K562 (cell line): ENCODE data around the gene BCL7B. TPM values are rescaled to one million over a fixed set of nuclear protein-coding genes. Genes with fewer than 3 reads are reported as not detected.
A peak's percentile ranks its signal among the peaks of the same experiment; 100 is the strongest.

Experiments used
- BRCA1 ChIP-seq, 2 experiments: fragments of 450-650 bp in 1 of 2; sonication (generic) in 1 of 2; formaldehyde crosslinking in 1 of 2; IDR thresholded peaks; 2 replicates each; pipeline versions ENCODE4 v1.5.0 to v1.6.1; 2017 to 2020; ENCODE audit warnings: mild to moderate bottlenecking in 1 of 2, missing genetic modification reagents in 1 of 2
- DPF2 ChIP-seq: fragments of 450-650 bp; IDR thresholded peaks from 2 replicates; pipeline ENCODE4 v1.6.1; 2016
- ELF2 ChIP-seq: fragments of 250-450 bp; sonication (Bioruptor Pico); IDR thresholded peaks from 2 replicates; pipeline ENCODE4 v1.5.0; 2021; ENCODE audit warnings: mild to moderate bottlenecking
- ETV5 ChIP-seq: sonication (generic); formaldehyde crosslinking; IDR thresholded peaks from 2 replicates; pipeline ENCODE4 v1.4.0; 2020; ENCODE audit warnings: low read depth, mild to moderate bottlenecking, missing genetic modification reagents
- GATA2 ChIP-seq: sonication (generic); formaldehyde crosslinking; IDR thresholded peaks from 2 replicates; pipeline ENCODE4 v1.4.0; 2020; ENCODE audit warnings: mild to moderate bottlenecking, missing genetic modification reagents
- HNRNPLL ChIP-seq: fragments of 200-400 bp; formaldehyde crosslinking; IDR thresholded peaks from 2 replicates; pipeline ENCODE4 v1.6.1; 2017; ENCODE audit warnings: low read length, low read depth, mild to moderate bottlenecking; ENCODE audit not compliant: poor library complexity, severe bottlenecking
- KAT2B ChIP-seq: IDR thresholded peaks from one replicate; pipeline ENCODE4 v1.6.1; 2012; ENCODE audit warnings: low read depth, mild to moderate bottlenecking, control low read depth, inconsistent platforms, low read length, moderate library complexity
- KDM4B ChIP-seq, 2 experiments: fragments of 450-650 bp in 1 of 2; sonication (generic) in 1 of 2; IDR thresholded peaks; 2 replicates each; pipeline ENCODE4 v1.6.1; 2016 to 2017; ENCODE audit warnings: borderline replicate concordance in 2 of 2, antibody characterized with exemption in 1 of 2, low read depth in 1 of 2, mild to moderate bottlenecking in 1 of 2
- KLF16 ChIP-seq: IDR thresholded peaks from 2 replicates; pipeline ENCODE4 v1.6.1; 2016; ENCODE audit warnings: antibody characterized with exemption
- MED1 ChIP-seq: sonication (generic); formaldehyde crosslinking; IDR thresholded peaks from 2 replicates; pipeline ENCODE4 v1.8.1; 2023; ENCODE audit warnings: missing genetic modification reagents, borderline replicate concordance
- MYBL2 ChIP-seq, 2 experiments: fragments of 450-650 bp in 1 of 2; sonication (generic) in 1 of 2; formaldehyde crosslinking in 1 of 2; IDR thresholded peaks; 2 replicates each; pipeline versions ENCODE4 v1.6.1 to v1.8.1; 2017 to 2022; ENCODE audit warnings: borderline replicate concordance in 1 of 2, inconsistent platforms in 1 of 2, low read depth in 1 of 2, mild to moderate bottlenecking in 1 of 2, missing genetic modification reagents in 1 of 2, moderate library complexity in 1 of 2
- NCOA1 ChIP-seq: fragments of 450-650 bp; IDR thresholded peaks from 2 replicates; pipeline ENCODE4 v1.6.1; 2016; ENCODE audit warnings: low read depth
- NR2C1 ChIP-seq, 2 experiments: fragments of 450-650 bp; IDR thresholded peaks; 2 replicates each; pipeline ENCODE4 v1.6.1; 2017; ENCODE audit warnings: mild to moderate bottlenecking in 2 of 2, antibody characterized with exemption in 1 of 2, inconsistent platforms in 1 of 2, missing compliant biosample characterization in 1 of 2, missing genetic modification characterization in 1 of 2
- NR2C2 ChIP-seq, 2 experiments: fragments of 200-800 bp in 1 of 2; sonication (Bioruptor generic) in 1 of 2; sonication (generic) in 1 of 2; formaldehyde crosslinking in 1 of 2; IDR thresholded peaks; 2 replicates each; pipeline versions ENCODE4 v1.6.1 to v1.8.0; 2016 to 2022; ENCODE audit warnings: mild to moderate bottlenecking in 1 of 2, missing compliant biosample characterization in 1 of 2, missing genetic modification characterization in 1 of 2, missing genetic modification reagents in 1 of 2
- PCBP1 ChIP-seq: fragments of 200-400 bp; formaldehyde crosslinking; IDR thresholded peaks from 2 replicates; pipeline ENCODE4 v1.6.1; 2018; ENCODE audit warnings: mild to moderate bottlenecking, low read depth, low read length; ENCODE audit not compliant: poor library complexity, severe bottlenecking
- PHF21A ChIP-seq: fragments of 450-650 bp; IDR thresholded peaks from 2 replicates; pipeline ENCODE4 v1.6.1; 2017; ENCODE audit warnings: low read depth, borderline replicate concordance
- RFX5 ChIP-seq: IDR thresholded peaks from 2 replicates; pipeline ENCODE4 v1.6.1; 2011; ENCODE audit warnings: low read depth, mild to moderate bottlenecking, improper control_type of control experiment, low read length
- SP2 ChIP-seq: IDR thresholded peaks from 2 replicates; pipeline ENCODE4 v1.6.1; 2011; ENCODE audit warnings: mild to moderate bottlenecking, low read depth, low read length, moderate library complexity; ENCODE audit not compliant: poor library complexity, severe bottlenecking; ENCODE audit errors: extremely low read depth
- STAG1 ChIP-seq: sonication (generic); formaldehyde crosslinking; IDR thresholded peaks from 2 replicates; pipeline ENCODE4 v1.5.0; 2020; ENCODE audit warnings: missing genetic modification reagents, borderline replicate concordance
- TEAD2 ChIP-seq: fragments of 450-650 bp; IDR thresholded peaks from 2 replicates; pipeline ENCODE4 v1.6.1; 2016; ENCODE audit warnings: missing genetic modification characterization, control low read depth, missing compliant biosample characterization
- ZNF644 ChIP-seq: fragments of 200-800 bp; sonication (Bioruptor generic); IDR thresholded peaks from 2 replicates; pipeline ENCODE4 v1.6.1; 2016; ENCODE audit warnings: low read depth, missing genetic modification characterization, missing compliant biosample characterization
- polyA plus RNA-seq, 8 experiments: library from polyadenylated mRNA; depleted of rRNA in 4 of 8; stranded (reverse) in 5 of 8; unstranded in 3 of 8; fragments of >200 nt; fragmentation: Nextera tagmentation in 2 of 8; fragmentation: Illumina TruSeq in 1 of 8; extraction: Ambion mirVana in 2 of 8; extraction: Trizol in 1 of 8; gene quantifications; 2 replicates each; pipeline versions ENCODE4 v1.2.1 to v1.2.3, GENCODE V29; 2011 to 2014; ENCODE audit warnings: inconsistent platforms in 1 of 8, missing spikeins in 1 of 8
- total RNA-seq, 7 experiments: library from RNA; depleted of rRNA in 6 of 7; stranded (reverse); fragments of >200 nt in 6 of 7; fragmentation: Illumina TruSeq in 2 of 7; extraction: Trizol in 2 of 7; gene quantifications; 2 replicates each; pipeline versions ENCODE4 v1.2.1 to v1.2.3, GENCODE V29; 2011 to 2021; ENCODE audit warnings: low replicate concordance in 1 of 7
- TF ChIP-seq, protein P1 (sequence below): fragments of 250-450 bp; sonication (Bioruptor Pico); IDR thresholded peaks from 2 replicates; pipeline ENCODE4 v1.8.0; 2022; ENCODE audit warnings: inconsistent platforms
- TF ChIP-seq, protein P2 (sequence below): sonication (generic); formaldehyde crosslinking; IDR thresholded peaks from 2 replicates; pipeline ENCODE4 v1.8.0; 2022; ENCODE audit warnings: mild to moderate bottlenecking, missing genetic modification reagents

The BCL7B gene
- total and polyA plus RNA-seq, 9 of the 15 experiments (the other 6 are each of a cell fraction or from before 2014, with no cell fraction given): 10.0 to 73.2 (median 32.9) TPM

GRCh38 chr7:73572767-73573186 is 15.3 kb upstream of the BCL7B start (continued):
- 0 out of 2 replicates have a peak, but pooled peaks have one; percentile 62 for TF ChIP-seq ETV5 (CRISPR knock-in tag)
- peak; percentile 92 for TF ChIP-seq NR2C2 (CRISPR knock-in tag; IDR thresholded peaks at IDR 0.05)
- peak; percentile 89 for TF ChIP-seq NR2C2 (tag; IDR thresholded peaks at IDR 0.05)
- no peak for TF ChIP-seq BRCA1 (IDR thresholded peaks at IDR 0.05)
- no peak for TF ChIP-seq BRCA1 (CRISPR knock-in tag; IDR thresholded peaks at IDR 0.05)
- no peak; the same call in 1 of the 2 replicates for TF ChIP-seq PHF21A
- TF ChIP-seq RFX5: no peak
- no peak for TF ChIP-seq HNRNPLL
- TF ChIP-seq, protein P1, sequence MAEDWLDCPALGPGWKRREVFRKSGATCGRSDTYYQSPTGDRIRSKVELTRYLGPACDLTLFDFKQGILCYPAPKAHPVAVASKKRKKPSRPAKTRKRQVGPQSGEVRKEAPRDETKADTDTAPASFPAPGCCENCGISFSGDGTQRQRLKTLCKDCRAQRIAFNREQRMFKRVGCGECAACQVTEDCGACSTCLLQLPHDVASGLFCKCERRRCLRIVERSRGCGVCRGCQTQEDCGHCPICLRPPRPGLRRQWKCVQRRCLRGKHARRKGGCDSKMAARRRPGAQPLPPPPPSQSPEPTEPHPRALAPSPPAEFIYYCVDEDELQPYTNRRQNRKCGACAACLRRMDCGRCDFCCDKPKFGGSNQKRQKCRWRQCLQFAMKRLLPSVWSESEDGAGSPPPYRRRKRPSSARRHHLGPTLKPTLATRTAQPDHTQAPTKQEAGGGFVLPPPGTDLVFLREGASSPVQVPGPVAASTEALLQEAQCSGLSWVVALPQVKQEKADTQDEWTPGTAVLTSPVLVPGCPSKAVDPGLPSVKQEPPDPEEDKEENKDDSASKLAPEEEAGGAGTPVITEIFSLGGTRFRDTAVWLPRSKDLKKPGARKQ (CRISPR knock-in tag): no peak
- peak; percentile 82 for TF ChIP-seq DPF2
- no peak for TF ChIP-seq SP2
- no peak for TF ChIP-seq KAT2B
- TF ChIP-seq ZNF644: no peak
- TF ChIP-seq KDM4B (IDR thresholded peaks at IDR 0.05; ENCODE audit: borderline replicate concordance in 2 of 2, low read depth in 1 of 2): no peak
- TF ChIP-seq, protein P2, sequence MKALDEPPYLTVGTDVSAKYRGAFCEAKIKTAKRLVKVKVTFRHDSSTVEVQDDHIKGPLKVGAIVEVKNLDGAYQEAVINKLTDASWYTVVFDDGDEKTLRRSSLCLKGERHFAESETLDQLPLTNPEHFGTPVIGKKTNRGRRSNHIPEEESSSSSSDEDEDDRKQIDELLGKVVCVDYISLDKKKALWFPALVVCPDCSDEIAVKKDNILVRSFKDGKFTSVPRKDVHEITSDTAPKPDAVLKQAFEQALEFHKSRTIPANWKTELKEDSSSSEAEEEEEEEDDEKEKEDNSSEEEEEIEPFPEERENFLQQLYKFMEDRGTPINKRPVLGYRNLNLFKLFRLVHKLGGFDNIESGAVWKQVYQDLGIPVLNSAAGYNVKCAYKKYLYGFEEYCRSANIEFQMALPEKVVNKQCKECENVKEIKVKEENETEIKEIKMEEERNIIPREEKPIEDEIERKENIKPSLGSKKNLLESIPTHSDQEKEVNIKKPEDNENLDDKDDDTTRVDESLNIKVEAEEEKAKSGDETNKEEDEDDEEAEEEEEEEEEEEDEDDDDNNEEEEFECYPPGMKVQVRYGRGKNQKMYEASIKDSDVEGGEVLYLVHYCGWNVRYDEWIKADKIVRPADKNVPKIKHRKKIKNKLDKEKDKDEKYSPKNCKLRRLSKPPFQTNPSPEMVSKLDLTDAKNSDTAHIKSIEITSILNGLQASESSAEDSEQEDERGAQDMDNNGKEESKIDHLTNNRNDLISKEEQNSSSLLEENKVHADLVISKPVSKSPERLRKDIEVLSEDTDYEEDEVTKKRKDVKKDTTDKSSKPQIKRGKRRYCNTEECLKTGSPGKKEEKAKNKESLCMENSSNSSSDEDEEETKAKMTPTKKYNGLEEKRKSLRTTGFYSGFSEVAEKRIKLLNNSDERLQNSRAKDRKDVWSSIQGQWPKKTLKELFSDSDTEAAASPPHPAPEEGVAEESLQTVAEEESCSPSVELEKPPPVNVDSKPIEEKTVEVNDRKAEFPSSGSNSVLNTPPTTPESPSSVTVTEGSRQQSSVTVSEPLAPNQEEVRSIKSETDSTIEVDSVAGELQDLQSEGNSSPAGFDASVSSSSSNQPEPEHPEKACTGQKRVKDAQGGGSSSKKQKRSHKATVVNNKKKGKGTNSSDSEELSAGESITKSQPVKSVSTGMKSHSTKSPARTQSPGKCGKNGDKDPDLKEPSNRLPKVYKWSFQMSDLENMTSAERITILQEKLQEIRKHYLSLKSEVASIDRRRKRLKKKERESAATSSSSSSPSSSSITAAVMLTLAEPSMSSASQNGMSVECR (CRISPR knock-in tag): no peak
- no peak for TF ChIP-seq STAG1 (CRISPR knock-in tag)
- TF ChIP-seq MYBL2 (IDR thresholded peaks at IDR 0.05; ENCODE audit: low read depth): no peak
- TF ChIP-seq MYBL2 (CRISPR knock-in tag; IDR thresholded peaks at IDR 0.05; ENCODE audit: borderline replicate concordance): no peak
- TF ChIP-seq MED1: no peak
- no peak for TF ChIP-seq ELF2 (CRISPR knock-in tag)
- TF ChIP-seq TEAD2 (tag): no peak
- peak; percentile 63; the same call in 1 of the 2 replicates for TF ChIP-seq NCOA1
- no peak for TF ChIP-seq PCBP1
- peak; percentile 82 for TF ChIP-seq GATA2 (CRISPR knock-in tag)
- TF ChIP-seq KLF16: peak; percentile 30; the same call in 1 of the 2 replicates
- peak; percentile 93 for TF ChIP-seq NR2C1 (IDR thresholded peaks at IDR 0.05)
- peak; percentile 95 for TF ChIP-seq NR2C1 (tag; IDR thresholded peaks at IDR 0.05)
